AG04450 (cell line): ENCODE results near the gene NOC4L. TPM values are rescaled to one million over a fixed set of nuclear protein-coding genes. Genes with fewer than 3 reads are reported as not detected.

Source experiments
- CTCF ChIA-PET: fragments of 300-600, 350-600 bp; formaldehyde crosslinking; extraction: SDS; loops from one replicate; lab custom pipeline; 2022; ENCODE audit warnings: antibody characterized with exemption, inconsistent platforms; lab: Charles Lee
- POLR2A ChIA-PET: fragments of 350-600 bp; formaldehyde crosslinking; extraction: SDS; loops from one replicate; lab custom pipeline; 2021; ENCODE audit warnings: antibody characterized with exemption, inconsistent platforms; lab: Yijun Ruan, JAX
- DNase-seq: peaks from one replicate; pipeline ENCODE4 v3.0.0-alpha.2; 2011; ENCODE audit warnings: low read depth, low spot score
- H3K27ac ChIP-seq: one replicate; pipeline ENCODE4 v1.5.1; 2012; ENCODE audit warnings: low read depth, low read length, control low read depth
- H3K27me3 ChIP-seq: one replicate; pipeline ENCODE4 v1.6.0; 2012; ENCODE audit warnings: low read length; ENCODE audit not compliant: control insufficient read depth, insufficient read depth
- H3K4me3 ChIP-seq: 2 replicates; pipeline ENCODE4 v1.5.1; 2011; ENCODE audit warnings: mild to moderate bottlenecking, low read depth, low read length, control low read depth
- H3K9me3 ChIP-seq: 2 replicates; pipeline ENCODE4 v1.5.1; 2012; ENCODE audit warnings: low read length; ENCODE audit not compliant: control insufficient read depth, insufficient read depth
- CTCF ChIP-seq: IDR thresholded peaks from 2 replicates; pipeline ENCODE4 v1.5.1; 2011; ENCODE audit warnings: low read depth, low read length, control low read depth, inconsistent platforms
- polyA plus RNA-seq: library from polyadenylated mRNA; depleted of rRNA; stranded (reverse); fragments of >200 nt; gene quantifications from 2 replicates; pipeline ENCODE4 v1.2.3, GENCODE V29; 2011

Gene NOC4L
- polyA plus RNA-seq, 1 experiment: 2.9 TPM

GRCh38 chr12:132171293-132171967, 27.2 kb downstream of the NOC4L start:
- Histone ChIP-seq H3K27ac (no peak overlapping the region), H3K4me3 (no peak overlapping the region), H3K27me3 (peaks cover 49% of the 10 kb centered on the region), H3K9me3 (peaks cover 23% of the 10 kb centered on the region)
- POLR2A ChIA-PET: interaction anchor here (0.9 kb wide), 1 partner anchor 18 kb away, joined by 4 read pairs; no protein-coding TSS in a partner anchor
- no peak for DNase-seq
- no peak for TF ChIP-seq CTCF
- CTCF ChIA-PET: no interaction called here

- TF ChIP-seq CTCF: no peak
- POLR2A ChIA-PET: no interaction called here
- Histone ChIP-seq H3K4me3 (no peak overlapping the region), H3K27me3 (peaks cover 55% of the 10 kb centered on the region), H3K27ac (no peak overlapping the region), H3K9me3 (peaks cover 22% of the 10 kb centered on the region)
- DNase-seq: no peak
- CTCF ChIA-PET: no interaction called here
Observed at GRCh38 chr12:132171968-132172521, 27.8 kb downstream of the NOC4L start.

- TF ChIP-seq CTCF: no peak
- Histone ChIP-seq H3K27ac (no peak overlapping the region), H3K27me3 (peaks cover 59% of the 10 kb centered on the region), H3K9me3 (peaks cover 17% of the 10 kb centered on the region), H3K4me3 (no peak overlapping the region)
- ChIA-PET CTCF (no interaction called here), POLR2A (no interaction called here)
- DNase-seq: no peak
Observed at GRCh38 chr12:132172619-132173018, 28.4 kb downstream of the NOC4L start.

GRCh38 chr12:132173135-132174014, 29.1 kb downstream of the NOC4L start:
- POLR2A ChIA-PET: no interaction called here
- Histone ChIP-seq H3K4me3 (no peak overlapping the region), H3K27ac (no peak overlapping the region), H3K27me3 (peaks cover 61% of the 10 kb centered on the region), H3K9me3 (peaks cover 9% of the 10 kb centered on the region; the same call in 1 of the 2 replicates)
- no peak for DNase-seq
- CTCF ChIA-PET: no interaction called here
- TF ChIP-seq CTCF: no peak
